Urinary bladder (tissue), 4 donors: ENCODE measurements around the gene ANKRD62. TPM values are rescaled to one million over a fixed set of nuclear protein-coding genes. Genes with fewer than 3 reads are reported as not detected.

ENCODE experiments used
- DNase-seq: peaks from one replicate; pipeline ENCODE4 v3.0.0-alpha.2; 2015; ENCODE audit errors: extremely low spot score
- H3K27ac ChIP-seq: one replicate; pipeline ENCODE4 v1.5.1; 2013; ENCODE audit warnings: low read depth, mild to moderate bottlenecking, moderate library complexity
- H3K36me3 ChIP-seq: one replicate; pipeline ENCODE4 v1.6.1; 2013; ENCODE audit warnings: mild to moderate bottlenecking, moderate library complexity; ENCODE audit not compliant: insufficient read depth
- H3K4me1 ChIP-seq: one replicate; pipeline ENCODE4 v1.6.1; 2013; ENCODE audit warnings: mild to moderate bottlenecking, moderate library complexity; ENCODE audit not compliant: insufficient read depth
- H3K4me3 ChIP-seq: one replicate; pipeline ENCODE4 v1.5.1; 2013; ENCODE audit warnings: low read depth, low read length
- WGBS: extraction: QIAGEN DNeasy Blood & Tissue Kit; methylation state at CpG from one replicate; pipeline ENCODE4 v1.1.7; 2013; 5-methylcytosine and 5-hydroxymethylcytosine counted together
- polyA plus RNA-seq: library from polyadenylated mRNA; stranded (reverse); fragments of 200-250 nt; gene quantifications from one replicate; pipeline ENCODE4 v1.2.3, GENCODE V29; 2013
- total RNA-seq: library from RNA; depleted of rRNA; stranded (reverse); fragments of >200 nt; gene quantifications from one replicate; pipeline ENCODE4 v1.2.3, GENCODE V29; 2014
- donor health status: healthy with polysubstance abuse.
- donor health status: healthy.

The ANKRD62 gene
- total RNA-seq (0.11 TPM), polyA plus RNA-seq (not detected)

DNA sequence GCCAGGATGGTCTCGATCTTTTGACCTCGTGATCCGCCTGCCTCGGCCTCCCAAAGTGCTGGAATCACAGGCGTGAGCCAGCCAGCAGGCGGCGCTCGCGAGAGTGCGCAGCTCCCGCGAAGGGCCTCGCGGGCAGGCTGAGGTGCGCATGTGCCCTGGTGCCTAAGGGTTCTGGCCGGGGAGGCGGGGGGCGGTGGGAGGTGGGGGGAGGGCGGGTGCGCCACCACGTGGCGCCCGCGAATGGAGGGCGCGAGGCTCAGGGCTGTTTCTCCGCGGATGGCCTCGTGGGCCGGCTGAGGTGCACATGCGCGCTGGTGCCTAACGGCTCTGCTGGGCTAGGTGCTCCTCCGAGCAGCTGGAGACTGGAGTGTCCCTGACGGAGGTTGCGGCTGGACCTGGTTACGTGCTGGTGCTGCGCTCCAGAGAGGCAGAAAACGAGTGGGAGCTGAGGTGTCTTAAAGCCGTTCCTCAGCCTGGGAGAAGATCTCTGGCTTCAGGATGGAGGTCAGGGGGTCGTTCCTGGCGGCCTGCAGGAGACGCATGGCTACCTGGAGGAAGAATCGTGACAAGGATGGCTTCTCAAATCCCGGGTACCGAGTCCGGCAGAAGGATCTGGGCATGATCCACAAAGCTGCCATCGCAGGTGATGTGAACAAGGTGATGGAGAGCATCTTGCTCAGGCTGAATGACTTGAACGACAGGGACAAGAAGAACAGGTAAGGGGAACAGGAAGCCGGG lies at the start of gene ANKRD62:
TSS of gene ANKRD62 (plus strand) at position 324 of the 738 bp plus-strand sequence. CDS start at position 499, 175 bp downstream.
- DNase-seq = no peak
- no peaks in the 10 kb centered on the region for H3K4me1 ChIP-seq
- 92% methylated on average over 50 of the region's 50 CpGs for WGBS
- no peaks in the 10 kb centered on the region for H3K36me3 ChIP-seq
- no peak within 1 kb of the TSS for H3K4me3 ChIP-seq
- no peak within 1 kb of the TSS for H3K27ac ChIP-seq

DNA sequence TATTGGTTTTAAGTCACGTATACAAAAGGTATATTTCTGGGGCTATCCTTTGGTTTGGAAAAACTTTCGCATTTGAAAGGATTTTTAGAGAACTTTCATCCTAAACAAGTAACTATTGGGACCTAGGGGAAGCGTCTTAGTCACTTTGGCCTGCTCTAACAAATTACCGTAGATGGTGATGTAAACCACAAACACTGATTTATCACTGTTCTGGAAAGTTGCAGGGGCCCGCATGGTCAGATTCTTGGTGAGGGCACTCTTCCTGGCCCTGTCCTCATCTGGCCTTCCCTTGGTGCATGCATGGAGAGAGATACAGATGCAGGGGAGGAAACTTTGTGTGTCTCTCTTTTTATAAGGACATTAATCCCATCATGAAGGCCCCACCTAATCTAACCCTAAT lies 49.1 kb upstream of the ANKRD62 start:
- Histone ChIP-seq H3K4me1 (no peaks in the 10 kb centered on the region), H3K4me3 (no peak overlapping the region), H3K27ac (no peak overlapping the region), H3K36me3 (no peaks in the 10 kb centered on the region)
- DNase-seq = no peak
- 70% methylated on average over 5 of the region's 5 CpGs for WGBS

DNA sequence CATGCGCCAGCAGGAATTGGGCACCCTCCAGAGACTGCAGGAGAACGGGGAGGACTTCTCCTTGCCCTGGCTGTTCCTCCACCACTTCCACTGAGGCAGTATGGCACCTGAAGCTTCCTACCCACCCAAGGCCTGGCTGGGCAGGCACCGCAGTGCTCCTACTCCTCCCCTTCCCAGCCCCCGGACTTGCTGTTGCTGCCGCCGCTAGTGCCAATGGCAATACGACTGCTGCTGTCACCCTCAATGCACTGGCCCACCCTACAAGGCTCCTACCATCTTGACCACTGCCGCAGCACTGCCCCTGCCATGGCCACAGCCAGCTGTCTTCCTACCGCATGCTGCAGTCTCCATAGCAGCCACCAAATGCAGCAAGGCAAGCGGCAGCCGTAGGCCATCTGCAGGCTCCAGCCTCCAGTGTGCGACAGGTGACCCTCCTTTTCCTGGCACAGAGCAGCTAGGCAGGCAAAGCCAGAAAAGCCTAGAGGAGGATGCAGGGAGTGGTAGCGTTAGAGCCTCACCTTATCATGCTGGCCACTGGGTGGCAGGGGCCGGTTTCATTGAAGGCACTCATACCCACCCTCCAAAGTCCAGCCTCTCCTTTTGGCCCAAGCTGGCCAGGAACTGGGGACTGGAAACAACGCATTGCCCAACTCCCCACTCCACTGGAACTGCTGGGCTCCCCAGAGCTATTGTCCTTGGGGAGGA lies 47.4 kb upstream of the ANKRD62 start:
- no peak for DNase-seq
- H3K4me1 ChIP-seq = no peaks in the 10 kb centered on the region
- no peak overlapping the region for H3K27ac ChIP-seq
- H3K36me3 ChIP-seq = no peaks in the 10 kb centered on the region
- H3K4me3 ChIP-seq = no peak overlapping the region
- 81% methylated on average over 15 of the region's 15 CpGs for WGBS

DNA sequence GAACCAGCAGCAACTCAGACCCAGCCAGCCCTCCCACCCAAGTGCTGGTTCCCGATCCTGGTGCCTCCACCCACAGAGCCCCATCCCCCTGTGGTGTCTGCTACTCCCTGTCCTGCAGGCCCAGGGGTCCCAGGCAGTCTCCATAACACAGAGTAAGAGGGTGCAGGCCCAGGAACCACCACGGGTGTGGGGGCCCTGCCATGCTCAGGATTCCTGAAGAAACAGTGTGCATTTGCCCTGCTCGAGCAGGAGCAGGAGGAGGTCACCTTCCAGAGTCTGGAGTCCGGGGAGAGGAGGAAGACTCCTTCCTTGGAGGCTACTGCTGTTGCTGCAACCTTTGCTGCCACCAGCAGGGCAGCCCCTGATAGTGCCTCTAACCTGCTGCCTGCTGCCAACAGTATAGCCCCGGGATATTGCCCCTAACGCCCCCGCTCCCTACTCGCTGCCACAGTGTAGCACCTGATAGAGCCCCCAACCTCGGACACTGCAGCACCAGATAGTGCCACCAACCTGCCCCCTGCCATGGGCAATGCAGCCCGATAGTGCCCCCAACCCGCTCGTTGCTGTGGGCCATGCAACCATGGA lies 46.8 kb upstream of the ANKRD62 start:
- H3K4me3 ChIP-seq = no peak overlapping the region
- H3K36me3 ChIP-seq = no peaks in the 10 kb centered on the region
- WGBS = 86% methylated on average over 12 of the region's 12 CpGs
- no peaks in the 10 kb centered on the region for H3K4me1 ChIP-seq
- no peak for DNase-seq
- H3K27ac ChIP-seq = no peak overlapping the region

DNA sequence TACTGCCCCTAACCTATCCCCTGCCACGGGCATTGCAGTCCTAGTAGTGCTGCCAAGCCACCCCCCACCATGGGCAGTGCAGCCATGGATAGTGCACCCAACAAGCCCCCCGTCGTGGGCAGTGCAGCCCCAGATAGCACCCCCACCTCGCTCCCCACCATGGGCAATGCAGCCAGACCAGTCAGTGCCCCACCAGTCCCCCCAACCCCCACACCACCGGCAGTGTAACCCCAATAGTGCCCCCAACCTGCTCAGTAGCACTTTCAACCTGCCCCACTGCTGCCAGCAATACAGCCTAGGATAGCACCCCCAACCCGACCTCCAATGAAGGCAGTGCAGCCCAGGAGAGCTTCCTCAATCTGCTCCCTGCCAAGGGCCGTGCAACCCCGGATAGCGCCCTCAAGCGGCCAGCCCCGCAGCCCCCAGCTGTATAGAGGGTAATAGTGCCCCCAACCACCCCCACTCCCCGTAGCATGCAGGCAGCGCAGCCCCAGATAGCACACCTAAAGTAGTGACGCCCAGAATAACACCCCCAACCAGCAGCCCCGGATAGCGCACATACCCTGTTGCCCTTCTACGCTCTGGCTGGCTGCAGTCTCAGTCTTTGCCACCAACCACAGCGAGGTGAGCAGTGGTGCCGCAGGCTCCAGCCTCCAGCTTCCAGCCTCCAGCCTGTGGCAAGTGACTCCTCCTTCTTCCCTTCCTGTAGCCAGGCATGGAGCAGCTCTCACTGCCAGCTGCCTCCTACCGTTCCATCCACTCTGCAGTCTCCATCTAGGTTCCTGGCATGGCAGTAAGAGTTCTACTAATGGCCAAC lies 45.4 kb upstream of the ANKRD62 start:
- no peaks in the 10 kb centered on the region for H3K36me3 ChIP-seq
- 91% methylated on average over 20 of the region's 20 CpGs for WGBS
- H3K4me3 ChIP-seq = no peak overlapping the region
- H3K4me1 ChIP-seq = no peaks in the 10 kb centered on the region
- H3K27ac ChIP-seq = no peak overlapping the region
- no peak for DNase-seq

DNA sequence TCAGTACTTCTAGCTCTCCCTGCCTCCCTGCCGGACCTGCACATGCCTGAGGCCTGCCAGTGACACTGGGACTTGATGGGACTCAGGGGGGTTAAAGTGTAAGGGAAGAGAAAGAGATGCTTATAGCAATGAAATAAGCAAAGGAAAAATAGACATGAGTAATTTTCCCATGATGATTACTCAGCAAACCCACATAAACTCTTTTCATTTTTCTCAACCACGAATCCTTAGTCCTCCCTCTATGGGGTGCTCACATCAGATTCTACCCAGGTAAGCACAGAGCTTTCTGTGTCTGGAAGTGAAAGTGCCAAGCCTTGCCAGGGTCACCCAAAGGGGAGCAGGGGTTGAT lies 44.8 kb upstream of the ANKRD62 start:
- 72% methylated on average over 2 of the region's 2 CpGs for WGBS
- no peaks in the 10 kb centered on the region for H3K4me1 ChIP-seq
- no peak overlapping the region for H3K27ac ChIP-seq
- no peak for DNase-seq
- no peak overlapping the region for H3K4me3 ChIP-seq
- H3K36me3 ChIP-seq = no peaks in the 10 kb centered on the region

DNA sequence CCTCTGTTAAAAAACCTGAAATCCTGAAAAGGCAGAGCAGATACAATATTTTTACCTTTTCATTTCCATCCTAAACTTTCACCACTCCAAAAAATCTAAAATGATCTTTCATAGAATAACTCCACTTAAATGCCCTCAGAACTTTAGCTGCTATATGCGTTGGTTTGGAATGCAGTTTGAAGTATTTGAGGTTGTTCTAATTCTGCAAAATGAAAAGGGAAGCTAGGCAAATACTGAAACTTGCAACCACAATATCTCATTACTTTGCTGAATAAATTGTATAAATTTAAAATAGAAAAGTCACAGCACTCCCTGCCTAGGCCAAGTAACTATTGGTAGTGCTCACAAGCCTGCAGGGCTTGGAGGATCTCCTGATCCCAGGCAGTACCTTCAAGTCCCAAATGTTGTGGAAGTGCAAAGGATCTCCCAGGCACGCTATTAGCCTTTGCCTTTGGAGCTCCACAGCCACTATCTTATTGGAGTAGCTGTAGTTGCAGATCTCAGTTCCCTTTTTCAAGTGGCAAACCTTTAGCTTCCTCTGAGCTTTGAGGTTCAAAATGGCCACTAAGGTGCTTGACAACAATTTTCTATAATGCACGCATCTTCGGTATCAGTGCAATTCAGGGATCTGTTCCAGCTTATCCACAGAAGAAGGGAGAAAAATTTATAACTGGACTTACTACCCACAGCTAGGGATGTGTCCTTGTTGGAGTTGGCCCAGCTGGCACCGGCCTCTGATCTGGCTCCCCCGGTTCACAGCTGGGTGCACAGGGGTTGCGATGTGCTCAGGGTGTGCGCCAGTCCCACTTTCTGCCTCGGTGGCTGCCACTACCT lies 43.4 kb upstream of the ANKRD62 start:
- no peak for DNase-seq
- 67% methylated on average over 9 of the region's 9 CpGs for WGBS
- Histone ChIP-seq H3K36me3 (no peaks in the 10 kb centered on the region), H3K4me3 (no peak overlapping the region), H3K4me1 (no peaks in the 10 kb centered on the region), H3K27ac (no peak overlapping the region)

DNA sequence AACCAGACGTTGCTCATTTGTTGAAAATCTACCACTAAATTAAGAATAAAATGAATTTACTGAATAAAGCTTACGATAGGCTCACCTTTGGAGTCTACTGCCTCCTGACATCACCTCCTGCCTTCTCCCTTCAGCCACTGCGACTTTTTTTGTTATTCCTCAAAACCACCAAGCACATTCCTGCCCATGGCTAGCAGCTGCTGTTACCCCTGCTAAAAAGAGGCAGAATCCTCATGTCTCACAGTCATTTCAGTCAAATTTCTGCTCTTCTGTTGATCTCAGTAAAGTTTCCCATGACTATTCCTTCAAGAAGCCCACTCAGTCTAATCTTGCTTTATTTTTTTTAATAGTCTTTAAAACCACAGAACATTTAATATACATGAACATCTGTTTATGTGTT lies 40.8 kb upstream of the ANKRD62 start:
- DNase-seq = no peak
- Histone ChIP-seq H3K27ac (no peak overlapping the region), H3K4me1 (no peaks in the 10 kb centered on the region), H3K4me3 (no peak overlapping the region), H3K36me3 (no peaks in the 10 kb centered on the region)
- WGBS = 74% methylated on average over 3 of the region's 3 CpGs

DNA sequence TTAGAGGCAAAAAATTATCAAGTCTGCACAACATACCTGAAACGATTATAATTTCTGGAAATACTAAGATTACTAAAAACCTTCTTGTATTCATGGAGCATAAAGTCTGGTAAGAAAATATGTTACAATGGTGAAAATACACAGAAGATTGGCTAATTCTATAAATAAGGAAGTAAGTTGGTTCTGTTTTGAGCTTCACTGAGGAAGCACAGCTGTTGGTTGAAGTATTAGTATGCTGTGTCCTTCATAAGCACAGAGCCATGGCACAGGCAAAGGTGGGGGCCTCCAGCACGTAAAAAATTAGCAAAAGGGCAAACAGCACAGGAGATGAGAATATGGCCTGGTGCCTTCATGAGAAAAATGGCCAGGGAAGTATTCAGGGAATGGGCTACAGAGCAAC lies 40.4 kb upstream of the ANKRD62 start:
- H3K4me3 ChIP-seq = no peak overlapping the region
- H3K4me1 ChIP-seq = no peaks in the 10 kb centered on the region
- no peaks in the 10 kb centered on the region for H3K36me3 ChIP-seq
- DNase-seq = no peak
- 28% methylated on average over 2 of the region's 2 CpGs for WGBS
- no peak overlapping the region for H3K27ac ChIP-seq

DNA sequence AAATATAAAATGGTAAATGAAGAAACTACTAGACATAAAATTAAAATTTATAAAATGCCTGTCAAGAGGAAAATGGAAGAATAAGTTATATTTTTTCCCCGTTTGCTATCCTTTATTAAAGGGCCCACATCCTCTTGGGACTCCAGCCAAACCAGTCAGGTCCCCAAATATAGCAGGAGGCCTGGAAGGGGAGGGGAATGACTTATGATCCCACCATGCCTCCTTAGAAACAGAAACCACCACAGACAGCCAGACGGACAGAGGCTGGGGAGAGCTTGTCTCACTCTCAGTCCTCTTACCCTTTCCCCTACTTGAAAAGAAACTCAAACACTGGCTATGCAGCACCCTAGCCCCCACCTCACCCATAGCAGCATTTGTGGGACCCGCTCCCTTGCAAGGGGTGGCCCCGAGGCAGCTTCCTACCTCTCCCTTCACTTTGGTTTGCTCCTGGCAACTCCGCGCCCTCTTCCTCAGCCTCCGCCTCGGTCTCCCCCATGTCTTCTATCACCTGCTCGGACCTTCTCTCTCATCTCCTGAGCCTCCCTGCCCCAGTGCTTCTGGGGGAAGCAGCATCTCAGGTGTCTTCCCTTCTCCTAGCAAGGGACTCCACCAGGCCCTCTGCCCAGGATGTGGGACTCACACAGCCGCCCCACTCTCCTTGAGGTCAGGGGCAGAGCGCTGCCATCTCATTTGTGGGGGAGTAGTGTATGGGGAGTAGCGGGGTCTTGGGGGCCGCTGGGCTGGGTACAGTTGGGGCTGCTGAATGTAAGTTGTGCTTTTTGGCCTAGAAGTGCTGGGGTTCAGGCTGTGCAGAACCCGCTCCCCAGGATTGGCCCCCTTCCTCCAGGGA lies 37.4 kb upstream of the ANKRD62 start:
- H3K27ac ChIP-seq = no peak overlapping the region
- no peak for DNase-seq
- no peaks in the 10 kb centered on the region for H3K4me1 ChIP-seq
- H3K36me3 ChIP-seq = no peaks in the 10 kb centered on the region
- H3K4me3 ChIP-seq = no peak overlapping the region
- whole genome bisulfite sequencing = 78% methylated on average over 14 of the region's 14 CpGs

DNA sequence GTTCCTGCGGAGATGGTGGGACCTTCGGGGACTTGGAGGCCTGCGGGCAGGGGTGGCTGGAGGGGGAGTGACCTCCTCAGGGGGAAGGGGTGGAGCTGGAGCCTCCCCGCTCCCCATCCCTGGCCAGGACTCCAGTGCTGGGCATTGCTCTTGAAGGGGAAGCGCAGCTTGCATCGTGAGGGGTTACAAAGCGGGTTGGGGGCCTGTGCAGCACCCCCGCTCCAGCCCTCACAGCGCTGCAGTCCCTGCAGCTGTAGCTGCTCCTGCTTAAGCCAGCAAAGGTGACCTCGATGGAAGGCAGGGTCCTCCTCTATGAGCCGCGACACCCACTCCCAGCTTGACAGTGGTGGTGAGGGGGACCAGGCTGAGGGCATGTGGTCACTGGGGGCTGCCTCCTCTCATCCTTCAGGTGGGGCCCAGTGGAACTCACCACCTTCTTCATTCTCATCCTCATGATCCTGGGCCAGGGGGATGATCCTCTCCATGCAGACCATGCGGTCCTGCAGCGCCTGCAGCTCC lies 36.7 kb upstream of the ANKRD62 start:
- no peak for DNase-seq
- H3K4me3 ChIP-seq = no peak overlapping the region
- no peak overlapping the region for H3K27ac ChIP-seq
- no peaks in the 10 kb centered on the region for H3K4me1 ChIP-seq
- 88% methylated on average over 14 of the region's 14 CpGs for WGBS
- H3K36me3 ChIP-seq = no peaks in the 10 kb centered on the region

DNA sequence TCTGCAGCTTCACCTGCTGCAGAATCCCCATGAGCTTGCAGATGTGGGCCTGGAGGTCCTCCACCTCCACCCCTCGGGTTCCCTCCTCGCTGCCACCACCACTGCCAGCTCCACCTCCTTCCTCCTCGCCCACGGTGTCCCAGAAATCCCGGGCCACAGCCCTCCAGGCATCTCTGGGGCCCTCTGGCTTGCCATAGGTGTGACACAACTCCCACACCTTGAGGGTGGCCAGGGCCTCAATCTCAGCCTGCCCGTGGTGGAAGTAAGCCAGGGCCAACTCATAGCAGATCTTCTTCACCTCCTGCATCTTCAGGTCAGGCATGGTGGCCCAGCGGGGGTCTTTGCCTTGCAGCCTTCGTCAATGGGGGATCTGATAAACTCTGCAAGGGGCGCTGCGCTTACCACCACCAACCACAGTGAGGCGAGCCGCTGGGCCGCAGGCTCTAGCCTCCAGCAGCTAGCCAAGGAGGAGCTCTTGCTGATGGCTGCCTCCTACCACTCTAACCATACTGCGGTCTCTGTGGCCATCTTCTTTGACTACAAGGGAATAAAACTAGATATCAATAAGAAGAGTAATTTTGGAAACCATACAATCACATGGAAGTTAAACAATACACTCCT lies 36.1 kb upstream of the ANKRD62 start:
- WGBS = 82% methylated on average over 14 of the region's 14 CpGs
- no peak for DNase-seq
- Histone ChIP-seq H3K27ac (no peak overlapping the region), H3K4me3 (no peak overlapping the region), H3K4me1 (no peaks in the 10 kb centered on the region), H3K36me3 (no peaks in the 10 kb centered on the region)
